Nephron (organoid): ENCODE measurements around the gene CABP5.

Source experiments
- H3K27ac Mint-ChIP-seq, 3 experiments: 2 replicates each; pipeline ENCODE4 v1.8.0; 2020; ENCODE audit warnings: mixed read lengths in 3 of 3, mild to moderate bottlenecking in 2 of 3, moderate library complexity in 1 of 3
- H3K27me3 Mint-ChIP-seq: 2 replicates; pipeline ENCODE4 v1.8.0; 2021; ENCODE audit warnings: low read depth, mild to moderate bottlenecking, moderate library complexity, mixed read lengths
- H3K36me3 Mint-ChIP-seq: 2 replicates; pipeline ENCODE4 v1.8.0; 2020; ENCODE audit warnings: low read depth, mixed read lengths
- H3K4me1 Mint-ChIP-seq: 2 replicates; pipeline ENCODE4 v1.8.0; 2020; ENCODE audit warnings: mixed read lengths
- H3K4me3 Mint-ChIP-seq, 3 experiments: 2 replicates each; pipeline ENCODE4 v1.8.0; 2020; ENCODE audit warnings: mild to moderate bottlenecking in 3 of 3, mixed read lengths in 3 of 3, moderate library complexity in 2 of 3
- H3K9me3 Mint-ChIP-seq: 2 replicates; pipeline ENCODE4 v1.8.0; 2020; ENCODE audit warnings: mixed read lengths
- CTCF ChIP-seq, 3 experiments: fragments of 200-600 bp; sonication (generic); IDR thresholded peaks; one replicate each; pipeline ENCODE4 v1.5.0; 2021; ENCODE audit warnings: antibody characterized with exemption in 3 of 3; ENCODE audit not compliant: unreplicated experiment in 3 of 3

The CABP5 gene

GRCh38 chr19:48023011-48023410 is 20.9 kb downstream of the CABP5 start:
- Mint-ChIP-seq H3K9me3 (no peaks in the 10 kb centered on the region), H3K27me3 (peaks cover 41% of the 10 kb centered on the region), H3K36me3 (no peaks in the 10 kb centered on the region), H3K27ac (no peak overlapping the region), H3K4me1 (no peaks in the 10 kb centered on the region), H3K4me3 (no peak overlapping the region)
- TF ChIP-seq CTCF (IDR thresholded peaks at IDR 0.05; ENCODE audit: unreplicated experiment in 3 of 3) = no peak

DNA sequence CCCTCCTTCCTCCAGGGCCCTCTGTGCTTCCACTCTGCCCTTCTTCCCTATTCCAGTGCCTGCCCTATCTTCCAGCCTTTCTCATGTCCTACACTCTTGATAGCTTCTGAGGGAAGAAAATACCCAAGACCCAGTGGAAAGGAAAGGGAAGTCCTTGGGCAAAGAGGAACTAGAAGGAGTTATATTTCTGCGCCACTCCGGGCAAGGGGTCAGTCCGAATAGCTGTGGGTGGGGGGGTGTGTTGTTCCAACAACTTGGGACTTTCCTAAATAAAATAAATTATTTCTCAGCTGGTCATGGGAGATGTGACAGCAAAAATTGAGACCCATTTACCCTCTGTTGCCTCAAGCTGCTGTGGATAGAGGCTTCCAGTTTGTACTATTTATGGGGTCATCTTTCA is 23.2 kb downstream of the CABP5 start:
- no peak overlapping the region for H3K4me3 Mint-ChIP-seq
- peaks cover 49% of the 10 kb centered on the region for H3K27me3 Mint-ChIP-seq
- no peaks in the 10 kb centered on the region for H3K4me1 Mint-ChIP-seq
- H3K27ac Mint-ChIP-seq = no peak overlapping the region
- TF ChIP-seq CTCF (IDR thresholded peaks at IDR 0.05; ENCODE audit: unreplicated experiment in 3 of 3) = no peak
- H3K36me3 Mint-ChIP-seq = no peaks in the 10 kb centered on the region
- H3K9me3 Mint-ChIP-seq = no peaks in the 10 kb centered on the region

DNA sequence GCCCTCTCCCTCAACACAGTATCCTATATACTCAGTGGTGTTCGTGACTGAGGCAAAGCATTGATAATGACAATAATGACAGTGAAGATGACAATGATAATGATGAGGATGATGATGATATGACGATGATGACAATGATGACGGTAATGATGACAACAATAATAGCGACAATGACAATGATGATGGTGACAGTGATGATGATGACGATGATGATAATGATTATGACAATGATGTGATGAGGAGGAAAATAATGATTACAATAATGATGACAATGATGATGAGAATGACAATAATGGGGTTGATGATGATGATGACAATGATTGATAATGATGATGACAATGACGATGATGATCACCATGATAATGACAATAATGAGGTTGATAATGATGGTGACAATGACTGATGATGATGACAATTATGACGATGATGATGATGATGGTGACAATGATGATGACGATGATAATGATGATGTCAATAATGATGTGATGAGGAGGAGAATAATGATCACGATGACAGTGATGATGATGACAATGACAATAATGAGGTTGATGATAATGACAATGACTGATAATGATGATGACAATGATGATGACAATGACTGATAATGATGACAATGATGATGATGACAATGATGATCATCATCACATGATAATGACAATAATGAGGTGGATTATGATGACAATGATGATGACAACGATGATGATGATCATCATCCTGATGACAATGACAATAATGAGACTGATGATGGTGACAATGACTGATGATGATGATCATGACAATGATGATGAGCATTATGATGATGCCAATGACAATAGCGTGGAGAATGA is 32.7 kb downstream of the CABP5 start:
- Mint-ChIP-seq H3K4me3 (no peak overlapping the region), H3K36me3 (no peaks in the 10 kb centered on the region), H3K27ac (no peak overlapping the region), H3K9me3 (peaks cover 7% of the 10 kb centered on the region), H3K27me3 (peaks cover 17% of the 10 kb centered on the region), H3K4me1 (no peaks in the 10 kb centered on the region)
- no peak for TF ChIP-seq CTCF (IDR thresholded peaks at IDR 0.05; ENCODE audit: unreplicated experiment in 3 of 3)

- Mint-ChIP-seq H3K4me1 (no peaks in the 10 kb centered on the region), H3K4me3 (no peak overlapping the region), H3K36me3 (no peaks in the 10 kb centered on the region), H3K9me3 (peaks cover 7% of the 10 kb centered on the region), H3K27ac (no peak overlapping the region), H3K27me3 (peaks cover 8% of the 10 kb centered on the region)
- no peak for TF ChIP-seq CTCF (IDR thresholded peaks at IDR 0.05; ENCODE audit: unreplicated experiment in 3 of 3)
Measured at GRCh38 chr19:48006762-48007161, 37.1 kb downstream of the CABP5 start.

- H3K27ac Mint-ChIP-seq = no peak overlapping the region
- peaks cover 9% of the 10 kb centered on the region for H3K9me3 Mint-ChIP-seq
- no peaks in the 10 kb centered on the region for H3K36me3 Mint-ChIP-seq
- H3K4me3 Mint-ChIP-seq = no peak overlapping the region
- no peak for TF ChIP-seq CTCF (IDR thresholded peaks at IDR 0.05; ENCODE audit: unreplicated experiment in 3 of 3)
- H3K4me1 Mint-ChIP-seq = no peaks in the 10 kb centered on the region
- peaks cover 16% of the 10 kb centered on the region for H3K27me3 Mint-ChIP-seq
Measured at GRCh38 chr19:48004236-48004635, 39.6 kb downstream of the CABP5 start.

DNA sequence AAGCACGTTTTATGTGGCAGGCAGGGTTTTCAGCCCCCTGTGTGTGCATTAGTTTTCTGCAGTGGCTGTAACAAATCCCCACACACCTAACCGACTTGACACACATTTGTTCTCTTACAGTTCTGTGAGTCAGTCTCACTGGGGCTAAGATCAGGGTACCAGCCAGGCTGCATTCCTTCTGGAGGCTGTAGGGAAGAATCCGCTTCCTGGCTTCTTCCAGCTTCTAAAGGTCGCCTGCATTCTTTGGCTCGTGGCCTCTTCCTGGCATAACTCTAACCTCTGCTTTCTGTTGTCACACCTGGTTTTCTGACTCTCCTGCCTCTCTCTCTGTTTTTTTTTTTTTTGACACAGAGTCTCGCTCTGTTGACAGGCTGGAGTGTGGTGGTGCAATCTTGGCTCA is 43.0 kb downstream of the CABP5 start:
- Mint-ChIP-seq H3K27me3 (peaks cover 16% of the 10 kb centered on the region), H3K4me3 (no peak overlapping the region)
- no peak for TF ChIP-seq CTCF (IDR thresholded peaks at IDR 0.05; ENCODE audit: unreplicated experiment in 3 of 3)

More for the DNA sequence above, 43.0 kb downstream of the CABP5 start:
- Mint-ChIP-seq H3K27ac (no peak overlapping the region), H3K9me3 (peaks cover 2% of the 10 kb centered on the region), H3K4me1 (no peaks in the 10 kb centered on the region), H3K36me3 (no peaks in the 10 kb centered on the region)
